SK-N-SH treated with all-trans-retinoic acid at 6 μM for 48 hours (cell line): Measurements from ENCODE around the gene DAD1.

Source experiments
- ARNTL ChIP-seq: fragments of 450-650 bp; formaldehyde crosslinking; IDR thresholded peaks from 2 replicates; pipeline ENCODE4 v1.5.0; 2020; ENCODE audit warnings: low read depth, mild to moderate bottlenecking, moderate library complexity, borderline replicate concordance
- BACH2 ChIP-seq: fragments of 250-450 bp; sonication (Bioruptor Pico); IDR thresholded peaks from 2 replicates; pipeline ENCODE4 v1.9.0; 2021; ENCODE audit warnings: mild to moderate bottlenecking, borderline replicate concordance
- CSDC2 ChIP-seq: fragments of 250-450 bp; sonication (Bioruptor Pico); IDR thresholded peaks from 2 replicates; pipeline ENCODE4 v1.5.0; 2020; ENCODE audit warnings: mild to moderate bottlenecking, moderate library complexity
- GLIS3 ChIP-seq: fragments of 250-450 bp; sonication (Bioruptor Pico); IDR thresholded peaks from 2 replicates; pipeline ENCODE4 v1.5.0; 2020; ENCODE audit warnings: mild to moderate bottlenecking, moderate library complexity
- PPARA ChIP-seq: fragments of 250-450 bp; sonication (Bioruptor Pico); IDR thresholded peaks from 2 replicates; pipeline ENCODE4 v1.5.0; 2020; ENCODE audit warnings: mild to moderate bottlenecking, borderline replicate concordance
- RARB ChIP-seq: fragments of 250-450 bp; sonication (Bioruptor Pico); IDR thresholded peaks from 2 replicates; pipeline ENCODE4 v1.8.0; 2021; ENCODE audit warnings: mild to moderate bottlenecking, moderate library complexity
- ZFP30 ChIP-seq: fragments of 450-650 bp; formaldehyde crosslinking; IDR thresholded peaks from 2 replicates; pipeline ENCODE4 v1.5.0; 2022; ENCODE audit warnings: mild to moderate bottlenecking, moderate library complexity
- ZNF565 ChIP-seq: fragments of 450-650 bp; formaldehyde crosslinking; conservative IDR thresholded peaks from 2 replicates; pipeline ENCODE4 v1.5.0; 2020; ENCODE audit warnings: low read depth, mild to moderate bottlenecking, moderate library complexity
- TF ChIP-seq, protein P1 (sequence below): fragments of 250-450 bp; sonication (Bioruptor Pico); IDR thresholded peaks from 2 replicates; pipeline ENCODE4 v1.5.1; 2020; ENCODE audit warnings: low read depth, mild to moderate bottlenecking, moderate library complexity

DNA sequence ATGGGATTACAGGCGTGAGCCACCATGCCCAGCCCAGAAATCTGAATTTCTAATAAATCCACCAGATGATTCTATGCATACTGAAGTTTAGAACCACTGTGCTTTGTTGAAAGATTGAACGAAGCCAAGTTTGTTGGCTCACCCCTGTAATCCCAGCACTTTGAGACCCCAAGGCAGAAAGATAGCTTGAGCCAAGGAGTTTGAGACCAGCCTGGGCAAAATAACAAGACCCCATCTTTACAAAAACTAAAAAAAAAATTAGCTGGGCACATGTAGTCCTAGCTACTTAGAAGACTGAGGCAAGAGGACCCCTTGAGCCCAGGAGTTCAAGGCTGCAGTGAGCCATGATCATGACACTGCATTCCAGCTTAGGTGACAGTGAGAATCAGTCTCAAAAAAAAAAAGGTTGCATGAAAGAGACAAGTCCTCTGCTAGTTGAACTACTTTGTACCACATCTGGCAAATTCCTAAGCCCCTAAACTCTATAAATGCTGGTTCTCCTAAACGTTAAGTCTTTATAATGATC, 7.4 kb upstream of the DAD1 start:
- TF ChIP-seq PPARA, result no peak
- no peak for TF ChIP-seq GLIS3 (CRISPR knock-in tag)
- TF ChIP-seq RARB (CRISPR knock-in tag), result no peak
- TF ChIP-seq, protein P1, sequence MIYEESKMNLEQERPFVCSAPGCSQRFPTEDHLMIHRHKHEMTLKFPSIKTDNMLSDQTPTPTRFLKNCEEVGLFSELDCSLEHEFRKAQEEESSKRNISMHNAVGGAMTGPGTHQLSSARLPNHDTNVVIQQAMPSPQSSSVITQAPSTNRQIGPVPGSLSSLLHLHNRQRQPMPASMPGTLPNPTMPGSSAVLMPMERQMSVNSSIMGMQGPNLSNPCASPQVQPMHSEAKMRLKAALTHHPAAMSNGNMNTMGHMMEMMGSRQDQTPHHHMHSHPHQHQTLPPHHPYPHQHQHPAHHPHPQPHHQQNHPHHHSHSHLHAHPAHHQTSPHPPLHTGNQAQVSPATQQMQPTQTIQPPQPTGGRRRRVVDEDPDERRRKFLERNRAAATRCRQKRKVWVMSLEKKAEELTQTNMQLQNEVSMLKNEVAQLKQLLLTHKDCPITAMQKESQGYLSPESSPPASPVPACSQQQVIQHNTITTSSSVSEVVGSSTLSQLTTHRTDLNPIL (CRISPR knock-in tag), result no peak
- TF ChIP-seq ZFP30 (CRISPR knock-in tag), result no peak
- no peak for TF ChIP-seq ARNTL
- no peak for TF ChIP-seq ZNF565
- TF ChIP-seq BACH2 (CRISPR knock-in tag), result no peak
- no peak for TF ChIP-seq CSDC2
